HG02840 (cell line): ENCODE measurements around the gene EYA2.

Source experiments
- ATAC-seq: cut with Tn5 transposase; IDR thresholded peaks from one replicate; pipeline ENCODE4 v1.9.1; 2021; ENCODE audit warnings: mild to moderate bottlenecking, moderate library complexity, moderate number of reproducible peaks; ENCODE audit not compliant: unreplicated experiment, low FRiP score

EYA2 gene

DNA sequence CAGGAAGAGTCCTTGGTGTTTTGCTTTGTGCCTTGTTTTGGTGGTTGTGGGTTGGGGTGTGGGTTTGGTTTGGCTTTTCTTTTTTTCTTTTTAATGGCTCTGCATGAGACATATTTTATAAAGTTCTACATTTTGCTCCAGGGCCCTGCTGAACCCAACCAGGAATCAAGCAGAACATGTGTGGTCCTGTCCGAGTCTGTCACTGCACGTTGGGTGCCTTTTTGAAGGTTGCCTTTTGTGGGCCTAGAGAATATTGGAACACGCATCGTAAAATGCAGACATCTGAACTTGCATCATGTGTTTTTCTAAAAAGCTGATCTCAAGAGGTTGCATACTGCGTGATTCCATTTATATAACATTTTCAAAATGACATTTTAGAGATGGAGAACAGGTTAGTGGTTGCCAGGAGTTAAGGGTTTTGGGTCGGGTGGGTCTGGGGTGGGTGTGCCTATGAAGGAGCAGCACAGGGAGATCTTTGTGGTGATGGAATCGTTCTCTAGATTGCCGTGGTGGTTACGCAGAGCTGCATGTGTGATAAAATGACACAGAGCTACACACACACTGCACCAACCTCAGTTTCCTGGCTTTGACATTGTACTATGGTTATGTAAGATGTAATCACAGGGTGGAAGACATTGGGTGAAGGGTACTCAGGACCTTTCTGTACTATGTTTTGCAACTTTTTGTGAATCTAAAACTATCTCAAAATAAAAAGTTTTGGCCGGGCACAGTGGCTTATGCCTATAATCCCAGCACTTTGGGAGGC lies 80.2 kb downstream of the EYA2 start:
- no peak for ATAC-seq

GRCh38 chr20:46975976-46976375 lies 81.3 kb downstream of the EYA2 start:
- no peak for ATAC-seq

- ATAC-seq = no peak
These were observed 82.6 kb downstream of the EYA2 start for GRCh38 chr20:46977204-46977603.

- no peak for ATAC-seq
These were observed 83.4 kb downstream of the EYA2 start for GRCh38 chr20:46977909-46978588.

- ATAC-seq = no peak
These were observed 84.4 kb downstream of the EYA2 start for GRCh38 chr20:46978951-46979491.

DNA sequence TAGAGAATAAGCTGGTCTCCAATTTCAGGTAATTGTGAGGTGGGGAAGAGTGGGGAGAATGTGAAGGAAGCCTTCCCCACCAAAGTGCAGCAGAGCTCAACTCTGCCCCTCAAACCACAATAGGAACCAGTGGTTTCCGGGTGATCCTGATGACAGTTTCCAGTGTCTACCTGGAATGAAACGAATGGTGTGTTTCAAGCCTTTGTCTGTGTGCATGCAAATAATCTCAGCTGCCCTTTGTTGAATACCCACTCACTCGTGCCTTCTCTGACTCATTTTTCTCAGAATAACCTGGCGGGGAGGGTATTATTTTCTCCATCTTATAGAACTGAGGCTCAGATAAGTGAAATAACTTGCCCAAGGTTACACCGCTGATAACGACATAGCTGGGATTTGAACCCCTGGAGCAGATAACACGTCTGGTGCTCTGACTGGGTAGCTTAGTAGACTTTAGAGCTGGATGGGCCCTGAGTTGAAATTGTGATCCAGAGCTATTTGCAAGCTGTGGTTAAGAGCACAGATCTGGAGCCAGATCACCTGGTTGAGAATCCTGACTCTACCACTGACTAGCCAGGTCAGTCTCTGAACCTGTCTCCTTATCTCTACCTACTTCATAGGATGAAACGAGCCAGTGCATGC lies 85.1 kb downstream of the EYA2 start:
- ATAC-seq = no peak

DNA sequence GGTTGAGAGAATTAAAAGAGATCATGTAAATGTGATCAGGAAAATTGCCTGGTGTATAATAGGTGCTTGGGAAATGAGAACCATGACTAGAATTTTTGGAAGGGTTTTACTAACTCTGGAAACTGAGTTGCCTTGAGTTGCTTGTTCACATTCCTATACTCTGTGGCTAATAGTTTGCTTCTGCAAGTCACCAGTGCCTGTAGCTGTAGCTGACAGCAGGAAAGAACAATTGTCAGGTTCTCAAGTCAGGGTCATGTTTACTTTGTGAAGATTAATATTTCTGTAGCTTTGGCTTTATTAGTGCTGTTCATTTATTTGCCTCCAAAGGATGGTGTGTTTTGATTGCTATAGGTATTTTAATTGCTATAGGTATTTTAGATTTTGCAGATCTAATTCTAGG lies 86.5 kb downstream of the EYA2 start:
- no peak for ATAC-seq

GRCh38 chr20:46983466-46983865 lies 88.8 kb downstream of the EYA2 start:
- ATAC-seq = no peak

DNA sequence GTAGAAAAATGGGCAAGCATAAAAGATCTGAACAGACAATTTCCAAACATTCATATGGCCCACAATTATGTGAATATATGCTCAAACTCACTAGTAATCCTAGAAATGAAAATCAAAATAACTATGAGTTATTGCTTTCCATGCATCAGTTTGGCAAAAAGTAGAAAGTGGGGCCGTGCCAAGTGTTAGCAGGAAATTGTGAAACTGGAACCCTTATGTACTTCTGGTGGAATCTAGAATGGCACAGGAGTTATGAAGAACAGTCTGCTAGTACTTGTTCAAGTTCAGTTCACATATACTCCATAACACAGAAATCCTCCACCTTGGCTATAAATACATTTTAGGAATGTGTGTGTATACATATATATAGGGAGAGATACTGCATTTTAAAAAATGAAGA lies 89.8 kb downstream of the EYA2 start:
- ATAC-seq = no peak

DNA sequence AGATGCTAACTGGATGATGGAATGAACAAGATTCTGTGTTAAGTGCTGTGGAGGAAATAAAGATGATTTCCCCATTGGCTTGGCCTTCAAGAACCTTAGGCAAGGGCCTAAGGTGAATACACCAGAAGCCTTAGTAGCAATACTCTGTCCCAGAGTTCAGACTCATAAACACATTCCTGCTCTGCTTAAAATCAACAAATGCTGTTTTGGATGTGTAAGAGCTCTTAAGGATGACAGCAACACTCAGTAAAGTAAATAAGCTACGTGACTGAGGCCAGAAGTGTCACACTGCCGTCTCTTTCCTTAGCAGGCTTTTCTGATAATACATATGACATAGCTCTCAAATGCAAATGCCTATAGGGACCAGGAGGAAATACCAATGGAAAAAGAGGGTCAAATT lies 90.6 kb downstream of the EYA2 start:
- ATAC-seq = no peak

GRCh38 chr20:46985671-46986070 lies 91.0 kb downstream of the EYA2 start:
- no peak for ATAC-seq

DNA sequence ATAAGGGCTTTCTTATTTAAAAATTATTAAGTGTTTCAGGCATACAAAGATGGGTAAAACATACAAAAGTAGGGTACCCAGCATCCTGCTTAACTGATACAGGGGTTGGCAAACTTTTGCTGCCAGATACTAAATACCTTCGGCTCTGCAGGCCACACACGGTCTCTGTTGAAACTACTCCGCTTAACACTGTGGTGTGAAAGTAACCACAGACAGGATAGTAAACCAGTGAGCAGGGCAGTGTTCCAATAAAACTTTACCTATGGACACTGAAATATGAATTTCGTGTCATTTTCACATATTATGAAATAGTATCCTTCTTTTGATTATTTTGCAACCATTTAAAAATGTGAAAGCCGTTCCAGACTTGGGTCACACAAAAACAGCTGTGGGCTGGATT lies 92.4 kb downstream of the EYA2 start:
- no peak for ATAC-seq

DNA sequence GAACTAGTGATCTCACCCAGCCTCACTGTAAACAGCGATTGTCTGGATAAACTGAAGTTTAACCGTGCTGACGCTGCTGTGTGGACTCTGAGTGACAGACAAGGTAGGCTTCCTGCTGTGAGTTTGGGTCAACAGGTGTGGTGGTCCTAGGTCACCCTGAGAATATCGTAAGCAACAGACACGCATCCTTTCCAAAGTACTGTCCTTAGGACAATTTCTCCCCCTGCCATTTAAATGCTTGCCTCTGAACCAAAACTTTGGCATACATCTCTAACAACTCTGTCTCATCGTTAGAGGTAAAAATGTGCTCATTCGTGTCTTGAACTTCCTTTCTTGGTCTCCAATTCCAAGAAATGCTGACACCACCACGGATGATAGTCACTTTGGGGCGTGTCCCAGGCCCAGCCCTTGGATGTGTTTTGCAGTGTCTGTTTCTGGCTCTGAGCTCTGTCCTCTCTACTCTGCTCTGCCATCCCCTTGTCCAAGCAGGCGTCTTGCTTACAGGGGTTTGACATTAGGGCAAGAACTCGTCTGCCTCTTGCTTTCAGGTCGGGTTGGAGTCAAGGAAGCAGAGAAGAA lies 95.5 kb downstream of the EYA2 start:
- no peak for ATAC-seq

DNA sequence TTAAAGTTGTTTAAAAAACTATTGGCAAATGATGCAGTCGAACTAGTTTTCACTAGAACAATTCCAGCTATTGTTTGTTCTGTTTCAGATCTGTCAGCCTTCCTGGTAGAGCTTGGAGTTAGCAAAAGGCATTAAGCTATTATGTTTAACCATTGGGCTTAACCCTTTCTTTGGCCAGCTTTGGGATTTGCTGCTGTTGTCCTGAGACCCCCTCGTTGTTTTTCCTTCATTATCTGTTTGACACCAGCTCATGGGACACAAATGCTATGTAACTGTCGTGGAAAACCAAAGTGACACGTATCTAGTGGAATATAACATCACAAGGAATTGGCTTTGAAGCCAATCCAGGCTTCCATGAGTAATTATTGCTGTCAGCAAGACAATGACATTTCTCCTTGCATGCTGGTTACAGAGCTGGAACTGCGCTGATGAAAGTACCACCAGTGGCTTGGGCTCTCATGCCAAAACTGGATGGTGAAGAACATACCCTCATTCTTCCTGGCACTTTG lies 96.0 kb downstream of the EYA2 start:
- no peak for ATAC-seq

GRCh38 chr20:46991168-46991567 lies 96.5 kb downstream of the EYA2 start:
- ATAC-seq = no peak

GRCh38 chr20:46991880-46992639 lies 97.4 kb downstream of the EYA2 start:
- ATAC-seq = no peak

GRCh38 chr20:46992640-46993035 lies 98.0 kb downstream of the EYA2 start:
- ATAC-seq = no peak

- ATAC-seq = no peak
These were observed 98.9 kb downstream of the EYA2 start for GRCh38 chr20:46993465-46994095.

DNA sequence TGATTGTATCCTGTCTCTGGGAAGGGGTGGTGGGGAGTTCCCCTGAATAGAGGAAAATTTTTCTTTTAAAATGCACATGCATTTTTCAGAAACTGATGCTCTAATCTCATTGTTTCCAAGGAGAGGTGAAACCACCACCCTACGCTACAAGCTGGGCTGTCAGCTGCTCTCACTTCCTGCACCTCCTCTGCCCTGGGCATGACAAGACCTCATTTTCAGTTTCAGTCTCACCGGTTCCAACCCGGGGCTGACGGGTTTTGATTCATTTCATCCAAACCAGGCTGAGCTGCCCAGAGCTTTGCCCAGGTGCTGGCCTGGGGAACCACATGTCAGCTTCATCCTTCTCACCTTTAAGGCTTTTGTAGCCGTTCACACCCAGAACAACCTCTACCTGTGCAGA lies 99.7 kb downstream of the EYA2 start:
- no peak for ATAC-seq
